Measurements from ENCODE around the gene SPATC1L. TPM values are rescaled to one million over a fixed set of nuclear protein-coding genes. Genes with fewer than 3 reads are reported as not detected.

SPATC1L gene
- 1 to 10 TPM; 4.4 to 9.6 TPM for total RNA-seq

- 3 to 30% methylated on average over 12 to 19 of the region's 24 CpGs for WGBS, 2 donors
- Histone ChIP-seq H3K36me3 (replicated peaks in 1 of 2; ENCODE audit: insufficient read depth in 1 of 2, low read depth in 2 of 2) (no peaks in the 10 kb centered on the region), H3K9me3 (no peaks in the 10 kb centered on the region), H3K27ac (peak within 1 kb of the TSS; percentile 39 to 80 (median 74)), H3K4me1 (peaks cover 7% of the 10 kb centered on the region), H3K27me3 (no peaks in the 10 kb centered on the region), H3K4me3 (peak within 1 kb of the TSS in 1 of 2 donors; percentile 37)
- intact Hi-C loops (cut with DNase I), result no loop called here
- TF ChIP-seq, protein P1, sequence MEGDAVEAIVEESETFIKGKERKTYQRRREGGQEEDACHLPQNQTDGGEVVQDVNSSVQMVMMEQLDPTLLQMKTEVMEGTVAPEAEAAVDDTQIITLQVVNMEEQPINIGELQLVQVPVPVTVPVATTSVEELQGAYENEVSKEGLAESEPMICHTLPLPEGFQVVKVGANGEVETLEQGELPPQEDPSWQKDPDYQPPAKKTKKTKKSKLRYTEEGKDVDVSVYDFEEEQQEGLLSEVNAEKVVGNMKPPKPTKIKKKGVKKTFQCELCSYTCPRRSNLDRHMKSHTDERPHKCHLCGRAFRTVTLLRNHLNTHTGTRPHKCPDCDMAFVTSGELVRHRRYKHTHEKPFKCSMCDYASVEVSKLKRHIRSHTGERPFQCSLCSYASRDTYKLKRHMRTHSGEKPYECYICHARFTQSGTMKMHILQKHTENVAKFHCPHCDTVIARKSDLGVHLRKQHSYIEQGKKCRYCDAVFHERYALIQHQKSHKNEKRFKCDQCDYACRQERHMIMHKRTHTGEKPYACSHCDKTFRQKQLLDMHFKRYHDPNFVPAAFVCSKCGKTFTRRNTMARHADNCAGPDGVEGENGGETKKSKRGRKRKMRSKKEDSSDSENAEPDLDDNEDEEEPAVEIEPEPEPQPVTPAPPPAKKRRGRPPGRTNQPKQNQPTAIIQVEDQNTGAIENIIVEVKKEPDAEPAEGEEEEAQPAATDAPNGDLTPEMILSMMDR (IDR thresholded peaks at IDR 0.05), result no peak
- no peak for TF ChIP-seq POLR2A (IDR thresholded peaks at IDR 0.05)
- ATAC-seq (peak; percentile 79), DNase-seq (peak; percentile 59 to 77 (median 74))
Measured at GRCh38 chr21:46183910-46184624, at the start of gene SPATC1L. SPATC1L (minus strand) TSS chr21:46184459; CDS start chr21:46182816, 1,643 bp downstream.

DNA sequence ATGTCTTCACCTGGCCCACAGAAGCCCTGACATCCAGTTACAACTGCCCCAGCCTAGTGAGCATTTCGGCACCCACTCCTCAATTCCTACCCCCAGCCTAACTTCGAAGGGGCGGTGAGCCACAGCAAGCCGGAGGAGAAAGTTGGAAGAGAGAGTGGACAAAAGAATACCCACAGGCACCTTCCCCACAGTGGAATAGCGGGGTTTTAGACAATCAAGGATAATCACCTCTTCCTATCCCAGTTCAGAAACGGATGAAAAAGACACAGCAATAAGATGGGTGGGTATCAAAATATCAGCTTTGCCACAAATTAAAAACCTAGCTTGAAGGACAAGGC is 45.6 kb upstream of the SPATC1L start:
- intact Hi-C loops (cut with DNase I), result no loop called here
- 83 to 86% methylated on average over 6 of the region's 6 CpGs for WGBS, 2 donors

GRCh38 chr21:46229133-46229922 is 45.1 kb upstream of the SPATC1L start:
- 3 to 12% methylated on average over 19 to 59 of the region's 72 CpGs for WGBS, 2 donors
- no peaks in the 10 kb centered on the region for H3K27me3 ChIP-seq
- H3K4me3 ChIP-seq, result peak overlapping the region; percentile 33 to 79
- ATAC-seq (peak; percentile 46), DNase-seq (peak in 2 of 4 donors; percentile 43 to 53)
- H3K9me3 ChIP-seq, result no peaks in the 10 kb centered on the region
- TF ChIP-seq, protein P1 (IDR thresholded peaks at IDR 0.05), result peak; percentile 55 to 75 (median 63)
- no peak for TF ChIP-seq POLR2A (IDR thresholded peaks at IDR 0.05)
- intact Hi-C loops (cut with DNase I), result no loop called here
- peaks cover 42% of the 10 kb centered on the region for H3K4me1 ChIP-seq
- peaks cover 0 to 2% of the 10 kb centered on the region in 2 donors for H3K36me3 ChIP-seq (replicated peaks in 1 of 2; ENCODE audit: insufficient read depth in 1 of 2, low read depth in 2 of 2)
- peak overlapping the region in 3 of 4 donors; percentile 14 to 57 (median 52) for H3K27ac ChIP-seq

More for the DNA sequence above, 45.6 kb upstream of the SPATC1L start:
- no peaks in the 10 kb centered on the region for H3K9me3 ChIP-seq
- no peaks in the 10 kb centered on the region for H3K27me3 ChIP-seq
- no peak overlapping the region for H3K4me3 ChIP-seq
- DNase-seq, result no peak
- ATAC-seq, result no peak
- no peak for TF ChIP-seq POLR2A (IDR thresholded peaks at IDR 0.05)
- TF ChIP-seq, protein P1 (IDR thresholded peaks at IDR 0.05), result no peak
- H3K4me1 ChIP-seq, result peaks cover 37% of the 10 kb centered on the region
- peaks cover 0 to 4% of the 10 kb centered on the region in 2 donors for H3K36me3 ChIP-seq (replicated peaks in 1 of 2; ENCODE audit: insufficient read depth in 1 of 2, low read depth in 2 of 2)
- peak overlapping the region in 1 of 4 donors; percentile 52 for H3K27ac ChIP-seq

DNA sequence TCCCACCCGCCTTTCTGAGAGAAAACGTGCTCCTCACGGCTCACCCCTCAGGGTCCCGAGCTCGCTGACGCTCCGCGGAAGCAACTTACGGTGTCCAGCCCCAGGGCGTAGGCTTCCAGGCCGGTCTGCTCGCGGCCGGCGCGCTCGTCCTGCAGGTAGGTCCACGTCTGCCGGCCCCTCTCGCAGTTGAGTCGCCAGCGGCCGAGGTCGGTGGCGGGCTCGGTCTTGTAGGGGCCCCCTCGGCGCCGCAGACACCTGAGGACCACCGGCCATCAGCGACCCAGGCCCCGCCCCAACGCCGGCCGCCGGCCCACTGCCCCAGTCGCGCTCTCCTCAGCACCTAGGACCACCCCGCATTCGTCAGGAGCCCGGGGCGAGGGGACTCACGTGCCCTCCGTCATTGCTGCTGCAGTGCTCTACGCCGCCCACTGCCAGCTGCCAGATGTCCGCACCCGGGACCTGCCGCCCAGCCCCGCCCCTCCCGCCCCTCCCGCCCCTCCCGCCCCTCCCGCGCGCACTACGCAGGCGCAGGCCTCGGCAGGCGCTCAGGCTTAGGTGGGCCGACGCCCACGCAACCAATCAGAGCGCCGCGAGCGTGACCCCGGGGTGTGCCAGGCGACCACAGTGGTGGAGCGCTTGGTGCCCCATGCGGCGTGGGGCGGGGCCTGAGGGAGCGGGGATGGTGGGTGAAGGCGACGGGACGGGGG is 44.2 kb upstream of the SPATC1L start, which contains the start of gene LSS:
TSS of gene LSS (minus strand) at position 430 of the 707 bp plus-strand sequence. CDS start at position 401, 29 bp downstream.
- H3K27me3 ChIP-seq, result no peaks in the 10 kb centered on the region
- H3K4me3 ChIP-seq, result peak within 1 kb of the TSS; percentile 78 to 79
- ATAC-seq, result peak; percentile 97
- TF ChIP-seq, protein P1 (IDR thresholded peaks at IDR 0.05), result no peak
- peak; percentile 49 to 69 (median 65) for TF ChIP-seq POLR2A (IDR thresholded peaks at IDR 0.05)
- no peaks in the 10 kb centered on the region for H3K36me3 ChIP-seq (replicated peaks in 1 of 2; ENCODE audit: insufficient read depth in 1 of 2, low read depth in 2 of 2)
- DNase-seq, result peak; percentile 99
- H3K9me3 ChIP-seq, result no peaks in the 10 kb centered on the region
- H3K27ac ChIP-seq, result peak within 1 kb of the TSS; percentile 69 to 87 (median 78)
- H3K4me1 ChIP-seq, result peaks cover 45% of the 10 kb centered on the region
- intact Hi-C loops (cut with DNase I), result no loop called here
- 0 to 1% methylated on average over 2 to 65 of the region's 77 CpGs for WGBS, 2 donors
